Measurements from ENCODE around the gene CHRDL1.

GRCh38 chrX:110675886-110676285, 119.7 kb downstream of the CHRDL1 start:
- no peak for TF ChIP-seq CTCF (IDR thresholded peaks at IDR 0.05)
- TF ChIP-seq EZH2 (IDR thresholded peaks at IDR 0.05), result no peak
